Neural cell (in vitro differentiated cells): ENCODE measurements around the gene GFPT1.

Experiments used
- EZH2 ChIP-seq: fragments of 200-600, 300-800 bp; shearing (Covaris generic), sonication (generic); IDR thresholded peaks from 2 replicates; pipeline ENCODE4 v1.6.1; 2014; ENCODE audit warnings: antibody characterized with exemption, low read length, borderline replicate concordance, mild to moderate bottlenecking; ENCODE audit not compliant: insufficient read depth, poor library complexity, severe bottlenecking
- POLR2AphosphoS5 ChIP-seq: IDR thresholded peaks from 2 replicates; pipeline ENCODE4 v1.6.1; 2012
- TF ChIP-seq, protein P1 (sequence below): fragments of 450-650 bp; IDR thresholded peaks from 2 replicates; pipeline ENCODE4 v1.5.1; 2014; ENCODE audit warnings: antibody characterized with exemption, mild to moderate bottlenecking, moderate library complexity; ENCODE audit not compliant: poor library complexity, severe bottlenecking

DNA sequence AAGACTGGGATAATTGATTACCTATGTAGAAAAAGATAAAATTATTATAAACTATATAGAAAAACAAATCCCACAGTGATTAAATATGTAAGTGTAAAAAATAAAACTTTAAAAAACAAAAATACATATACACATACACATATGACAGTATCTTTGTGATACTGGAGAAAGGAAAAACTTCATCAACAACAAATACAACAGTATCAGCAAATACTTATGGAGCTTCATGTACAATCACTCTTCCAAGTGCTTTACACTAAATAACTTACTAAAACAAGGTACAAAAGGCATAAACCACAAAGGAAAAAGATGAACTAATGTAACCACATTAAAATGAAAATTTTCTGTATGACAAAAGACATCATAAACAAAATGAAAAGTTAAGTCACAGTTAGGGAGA is 24.1 kb upstream of the GFPT1 start:
- TF ChIP-seq, protein P1, sequence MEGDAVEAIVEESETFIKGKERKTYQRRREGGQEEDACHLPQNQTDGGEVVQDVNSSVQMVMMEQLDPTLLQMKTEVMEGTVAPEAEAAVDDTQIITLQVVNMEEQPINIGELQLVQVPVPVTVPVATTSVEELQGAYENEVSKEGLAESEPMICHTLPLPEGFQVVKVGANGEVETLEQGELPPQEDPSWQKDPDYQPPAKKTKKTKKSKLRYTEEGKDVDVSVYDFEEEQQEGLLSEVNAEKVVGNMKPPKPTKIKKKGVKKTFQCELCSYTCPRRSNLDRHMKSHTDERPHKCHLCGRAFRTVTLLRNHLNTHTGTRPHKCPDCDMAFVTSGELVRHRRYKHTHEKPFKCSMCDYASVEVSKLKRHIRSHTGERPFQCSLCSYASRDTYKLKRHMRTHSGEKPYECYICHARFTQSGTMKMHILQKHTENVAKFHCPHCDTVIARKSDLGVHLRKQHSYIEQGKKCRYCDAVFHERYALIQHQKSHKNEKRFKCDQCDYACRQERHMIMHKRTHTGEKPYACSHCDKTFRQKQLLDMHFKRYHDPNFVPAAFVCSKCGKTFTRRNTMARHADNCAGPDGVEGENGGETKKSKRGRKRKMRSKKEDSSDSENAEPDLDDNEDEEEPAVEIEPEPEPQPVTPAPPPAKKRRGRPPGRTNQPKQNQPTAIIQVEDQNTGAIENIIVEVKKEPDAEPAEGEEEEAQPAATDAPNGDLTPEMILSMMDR, result no peak
- TF ChIP-seq POLR2AphosphoS5 (no peak), EZH2 (no peak)
